T-helper 17 cell (primary cell): ENCODE results near the gene DPP10. TPM values are rescaled to one million over a fixed set of nuclear protein-coding genes. Genes with fewer than 3 reads are reported as not detected.

ENCODE experiments used
- ATAC-seq: fragments of 150-1000 bp; cut with Tn5 transposase; 2 replicates; pipeline ENCODE4 v1.10.0; 2021; ENCODE audit warnings: mild to moderate bottlenecking, moderate library complexity
- DNase-seq, 3 donors: peaks; one replicate each; pipeline versions ENCODE4 v3.0.0 to v3.0.0-alpha.2; 2020 to 2021
- H3K9me3 ChIP-seq: one replicate; pipeline ENCODE4 v1.7.0; 2013; ENCODE audit warnings: low read length, mild to moderate bottlenecking; ENCODE audit not compliant: control insufficient read depth, poor library complexity, severe bottlenecking
- H3K27ac Mint-ChIP-seq: one replicate; pipeline ENCODE4 v1.8.0; 2022; ENCODE audit warnings: mild to moderate bottlenecking, moderate library complexity, mixed read lengths
- H3K27me3 Mint-ChIP-seq: one replicate; pipeline ENCODE4 v1.8.0; 2022; ENCODE audit warnings: mixed read lengths
- H3K36me3 Mint-ChIP-seq: one replicate; pipeline ENCODE4 v1.8.0; 2022; ENCODE audit warnings: low read depth, mixed read lengths
- H3K4me1 Mint-ChIP-seq: one replicate; pipeline ENCODE4 v1.8.0; 2022; ENCODE audit warnings: mild to moderate bottlenecking, mixed read lengths
- H3K4me3 Mint-ChIP-seq: one replicate; pipeline ENCODE4 v1.8.0; 2022; ENCODE audit warnings: mild to moderate bottlenecking, moderate library complexity, mixed read lengths
- total RNA-seq, 4 donors: library from RNA in 2 of 4; stranded (reverse) in 2 of 4; gene quantifications; one replicate each; pipeline ENCODE4 v1.2.3 and lab custom pipeline; 2022 to 2026

The DPP10 gene
- total RNA-seq, 2 donors from 2014 or later: not detected

DNA sequence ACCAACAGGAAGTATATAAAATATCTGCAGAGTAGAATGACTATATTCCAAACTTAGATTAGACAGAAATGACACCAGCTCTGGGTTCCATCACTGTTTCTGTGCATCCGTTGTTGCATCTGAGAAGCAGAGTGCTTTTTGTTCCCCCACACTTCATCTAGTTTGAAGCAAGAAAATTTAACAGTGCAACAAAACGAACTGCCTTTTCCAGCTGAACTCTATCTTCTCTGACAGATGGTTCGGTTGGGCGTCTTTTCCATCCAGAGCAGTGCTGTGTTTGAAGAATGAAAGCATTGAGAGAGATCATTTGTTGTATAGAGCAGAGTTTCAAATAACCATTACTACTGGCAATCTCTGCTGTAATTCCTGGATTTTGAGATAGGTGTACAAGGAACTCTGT, 757.5 kb downstream of the DPP10 start:
- H3K9me3 ChIP-seq: no peaks in the 10 kb centered on the region
- Mint-ChIP-seq H3K27ac (no peak overlapping the region), H3K27me3 (no peaks in the 10 kb centered on the region), H3K36me3 (no peaks in the 10 kb centered on the region), H3K4me1 (no peaks in the 10 kb centered on the region), H3K4me3 (no peak overlapping the region)
- ATAC-seq: no peak
- no peak for DNase-seq

DNA sequence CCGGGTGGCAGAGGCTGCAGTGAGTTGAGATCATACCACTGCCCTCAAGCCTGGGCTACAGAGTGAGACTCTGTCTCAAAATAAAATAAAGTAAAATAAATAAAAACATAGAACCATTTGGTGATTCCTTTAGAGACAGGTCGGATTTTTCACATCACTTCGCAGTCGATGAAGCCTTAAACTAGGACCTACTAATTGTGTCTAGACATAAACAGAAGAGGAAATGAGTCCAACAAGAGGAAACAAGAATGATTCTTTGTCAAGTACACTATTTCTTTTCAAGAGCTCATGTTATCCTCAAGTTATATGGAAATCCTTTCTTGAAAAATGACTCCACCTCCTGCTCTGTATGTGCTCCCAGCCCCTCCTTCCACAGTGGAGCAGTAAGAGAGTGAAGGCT, 758.9 kb downstream of the DPP10 start:
- DNase-seq (no peak), ATAC-seq (no peak)
- no peaks in the 10 kb centered on the region for H3K36me3 Mint-ChIP-seq
- no peaks in the 10 kb centered on the region for H3K4me1 Mint-ChIP-seq
- H3K27me3 Mint-ChIP-seq: no peaks in the 10 kb centered on the region
- no peak overlapping the region for H3K4me3 Mint-ChIP-seq
- H3K27ac Mint-ChIP-seq: no peak overlapping the region
- no peaks in the 10 kb centered on the region for H3K9me3 ChIP-seq

DNA sequence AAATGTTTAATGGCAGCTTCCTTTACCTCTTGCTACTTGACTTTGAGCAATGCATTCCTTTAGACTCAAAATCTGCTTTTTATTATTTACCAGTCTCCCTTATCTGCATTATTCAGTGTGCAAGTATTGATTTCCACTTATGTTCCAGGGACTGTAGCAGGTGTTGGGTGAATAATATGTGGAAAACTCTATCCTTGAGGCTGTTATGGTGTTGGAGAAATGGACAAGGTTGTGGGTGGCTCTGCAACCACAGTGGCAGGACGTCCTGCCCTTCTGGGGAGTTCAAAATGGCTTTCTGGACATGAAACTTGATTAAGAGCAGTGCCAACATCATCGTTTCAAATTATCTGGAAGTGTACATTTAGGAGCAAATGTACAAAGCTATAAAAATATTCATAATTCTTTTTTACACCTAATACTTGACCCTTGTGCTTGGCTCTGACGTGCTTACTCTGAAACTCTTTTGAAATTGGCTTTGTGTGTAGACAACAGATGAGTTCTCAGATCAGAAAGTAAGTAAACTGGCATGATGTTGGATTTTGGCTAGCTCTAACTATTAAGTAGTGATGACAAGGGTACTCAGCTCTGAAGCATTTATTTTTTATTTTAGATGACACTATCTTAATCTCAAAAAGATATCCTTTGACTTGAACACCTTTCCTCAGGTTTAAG, 766.2 kb downstream of the DPP10 start:
- Mint-ChIP-seq H3K4me3 (no peak overlapping the region), H3K27ac (no peak overlapping the region), H3K27me3 (no peaks in the 10 kb centered on the region), H3K4me1 (no peaks in the 10 kb centered on the region), H3K36me3 (no peaks in the 10 kb centered on the region)
- no peaks in the 10 kb centered on the region for H3K9me3 ChIP-seq
- no peak for ATAC-seq
- DNase-seq: no peak

DNA sequence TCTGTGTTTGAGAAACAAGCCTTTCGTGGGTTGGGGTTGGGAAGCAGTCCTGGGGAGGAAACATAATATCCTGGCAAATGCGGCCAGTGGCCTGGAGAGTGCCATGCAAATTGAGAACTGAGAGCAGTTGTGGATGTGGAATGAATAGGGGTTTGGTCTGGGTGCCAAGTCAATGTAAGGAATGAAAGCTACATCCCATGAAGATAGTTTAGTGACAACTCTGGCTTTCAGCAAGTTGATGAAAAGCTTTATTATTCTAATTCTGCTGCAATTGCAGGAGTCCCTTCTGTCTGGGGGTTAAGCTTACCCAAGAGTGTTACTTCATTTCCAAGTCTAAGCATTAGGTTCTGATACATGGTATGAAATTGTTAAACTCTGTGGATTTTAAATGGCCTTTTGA, 771.6 kb downstream of the DPP10 start:
- Mint-ChIP-seq H3K36me3 (no peaks in the 10 kb centered on the region), H3K27ac (no peak overlapping the region), H3K4me1 (no peaks in the 10 kb centered on the region), H3K4me3 (no peak overlapping the region), H3K27me3 (no peaks in the 10 kb centered on the region)
- H3K9me3 ChIP-seq: no peaks in the 10 kb centered on the region
- DNase-seq: no peak
- no peak for ATAC-seq

DNA sequence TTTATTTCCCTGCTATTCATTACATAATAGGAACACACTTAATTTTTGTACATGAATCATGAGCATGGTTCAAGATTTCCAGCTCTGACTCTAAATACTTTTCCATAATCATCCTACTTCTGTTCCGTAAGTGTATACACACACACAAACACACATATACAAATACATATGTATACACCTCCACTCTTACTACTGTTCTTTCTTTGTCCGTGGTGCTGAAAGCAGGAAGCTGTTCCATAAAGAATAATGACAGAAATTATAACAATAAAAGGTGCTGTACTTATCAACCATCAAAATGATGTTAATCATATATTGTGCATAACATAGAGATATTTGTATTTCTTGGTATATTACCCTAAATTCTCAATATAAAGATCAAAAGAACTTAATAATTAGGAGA, 776.9 kb downstream of the DPP10 start:
- no peaks in the 10 kb centered on the region for H3K9me3 ChIP-seq
- H3K36me3 Mint-ChIP-seq: no peaks in the 10 kb centered on the region
- DNase-seq (no peak), ATAC-seq (no peak)
- H3K4me1 Mint-ChIP-seq: no peaks in the 10 kb centered on the region
- H3K4me3 Mint-ChIP-seq: no peak overlapping the region
- no peak overlapping the region for H3K27ac Mint-ChIP-seq
- no peaks in the 10 kb centered on the region for H3K27me3 Mint-ChIP-seq

DNA sequence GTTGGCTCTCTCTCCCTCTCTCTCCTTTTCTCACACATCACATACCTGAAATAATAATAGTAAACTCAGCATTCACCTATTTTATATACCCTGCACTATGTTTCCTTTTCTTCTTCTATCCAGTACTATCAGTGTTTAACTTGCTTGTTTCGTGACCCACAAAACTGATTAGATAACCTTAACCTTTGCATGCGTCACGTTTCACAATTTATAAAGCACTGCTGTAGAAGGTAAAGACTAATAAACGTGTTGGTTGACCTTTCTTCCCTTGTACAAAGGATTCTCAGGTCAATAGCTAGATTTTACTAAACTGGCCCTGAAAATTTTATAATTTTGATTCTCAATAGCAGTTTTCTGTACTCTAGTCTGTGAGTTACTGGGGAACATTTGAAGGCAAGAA, 791.7 kb downstream of the DPP10 start:
- no peaks in the 10 kb centered on the region for H3K4me1 Mint-ChIP-seq
- H3K4me3 Mint-ChIP-seq: no peak overlapping the region
- no peak for DNase-seq
- no peak for ATAC-seq
- H3K36me3 Mint-ChIP-seq: no peaks in the 10 kb centered on the region
- no peak overlapping the region for H3K27ac Mint-ChIP-seq
- H3K27me3 Mint-ChIP-seq: no peaks in the 10 kb centered on the region
- H3K9me3 ChIP-seq: no peaks in the 10 kb centered on the region

DNA sequence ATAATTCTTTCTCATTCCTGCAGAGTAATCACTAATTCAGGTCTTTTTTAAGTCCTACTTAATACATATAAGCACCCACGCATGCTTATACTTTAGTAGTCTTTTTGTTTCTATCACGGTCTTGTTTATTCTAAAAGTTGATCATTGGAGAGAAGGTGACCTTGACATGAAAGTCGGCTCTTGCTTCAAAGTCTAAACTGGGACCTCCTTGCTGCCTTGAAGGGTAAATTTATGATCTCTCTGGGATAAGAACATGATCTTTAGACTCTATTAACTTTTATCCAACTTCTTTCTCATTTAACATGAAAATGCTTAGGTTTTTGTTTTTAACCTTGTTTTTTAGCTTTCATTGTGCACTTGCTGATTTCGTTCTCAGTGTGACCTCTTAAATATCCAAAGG, 792.3 kb downstream of the DPP10 start:
- no peaks in the 10 kb centered on the region for H3K27me3 Mint-ChIP-seq
- ATAC-seq: no peak
- no peaks in the 10 kb centered on the region for H3K9me3 ChIP-seq
- H3K4me1 Mint-ChIP-seq: no peaks in the 10 kb centered on the region
- no peaks in the 10 kb centered on the region for H3K36me3 Mint-ChIP-seq
- no peak overlapping the region for H3K27ac Mint-ChIP-seq
- H3K4me3 Mint-ChIP-seq: no peak overlapping the region
- DNase-seq: no peak

DNA sequence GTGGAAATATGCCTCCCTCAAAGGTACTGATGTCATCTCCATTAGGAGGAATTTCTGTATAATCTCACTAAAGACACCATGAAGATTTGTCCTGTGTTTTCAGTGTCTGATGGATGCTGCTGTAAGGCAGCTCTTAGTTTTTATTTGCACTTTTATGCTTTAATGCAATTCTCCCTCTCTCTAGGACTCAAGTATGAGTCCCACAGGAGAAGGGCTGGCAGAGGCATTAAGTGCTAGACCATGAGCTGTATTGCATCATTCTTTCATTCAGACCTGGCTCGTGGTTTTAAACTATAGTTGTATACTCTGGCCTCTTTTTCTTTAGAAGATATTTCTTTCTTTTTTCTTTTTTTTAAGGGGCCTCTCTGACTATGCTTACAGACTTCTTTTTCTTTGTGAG, 805.6 kb downstream of the DPP10 start:
- DNase-seq (no peak), ATAC-seq (no peak)
- no peaks in the 10 kb centered on the region for H3K9me3 ChIP-seq
- H3K4me3 Mint-ChIP-seq: no peak overlapping the region
- H3K4me1 Mint-ChIP-seq: no peaks in the 10 kb centered on the region
- H3K27me3 Mint-ChIP-seq: no peaks in the 10 kb centered on the region
- H3K36me3 Mint-ChIP-seq: no peaks in the 10 kb centered on the region
- no peak overlapping the region for H3K27ac Mint-ChIP-seq

DNA sequence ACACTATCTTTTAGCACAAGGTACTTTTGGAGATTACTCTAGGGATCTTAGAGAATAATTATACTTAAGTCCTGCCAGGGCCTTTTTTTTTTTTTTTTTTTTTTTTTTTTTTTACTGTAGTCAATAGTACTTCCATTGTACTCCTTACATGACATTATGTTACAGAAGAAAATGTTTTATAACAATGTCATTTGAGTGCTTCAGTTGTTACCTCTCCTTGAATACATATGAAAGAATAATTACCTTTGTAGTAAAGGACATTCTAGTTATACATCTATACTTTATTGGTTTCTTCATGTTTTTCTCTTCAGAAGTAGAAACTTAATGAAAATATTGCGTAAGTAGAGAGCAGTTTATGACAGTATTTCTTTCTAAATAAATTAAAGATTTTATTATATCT, 834.9 kb downstream of the DPP10 start:
- H3K9me3 ChIP-seq: no peaks in the 10 kb centered on the region
- Mint-ChIP-seq H3K36me3 (no peaks in the 10 kb centered on the region), H3K4me3 (no peak overlapping the region), H3K27ac (no peak overlapping the region), H3K4me1 (no peaks in the 10 kb centered on the region), H3K27me3 (no peaks in the 10 kb centered on the region)
- no peak for DNase-seq
- ATAC-seq: no peak

DNA sequence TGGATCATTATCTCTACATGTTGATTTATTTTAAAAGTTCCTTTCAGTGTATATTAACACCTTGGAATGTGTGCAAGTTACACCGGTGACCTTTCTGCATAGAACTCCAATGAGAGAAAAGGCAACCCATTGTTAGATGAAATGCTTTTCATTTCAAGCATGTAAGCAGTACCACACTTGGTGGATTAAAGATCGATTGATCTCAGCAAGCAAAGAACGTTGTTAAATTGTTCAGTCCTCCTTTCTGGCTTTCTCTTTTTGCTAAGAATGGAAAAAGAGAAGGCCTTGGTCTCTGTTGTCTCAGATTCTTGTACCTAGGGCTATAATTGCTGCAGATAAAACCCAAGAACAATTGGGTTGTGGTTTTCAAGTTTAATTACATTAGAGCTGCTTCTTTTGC, 843.0 kb downstream of the DPP10 start:
- H3K36me3 Mint-ChIP-seq: no peaks in the 10 kb centered on the region
- DNase-seq (no peak), ATAC-seq (no peak)
- H3K4me1 Mint-ChIP-seq: no peaks in the 10 kb centered on the region
- no peaks in the 10 kb centered on the region for H3K27me3 Mint-ChIP-seq
- no peak overlapping the region for H3K4me3 Mint-ChIP-seq
- H3K27ac Mint-ChIP-seq: no peak overlapping the region
- no peaks in the 10 kb centered on the region for H3K9me3 ChIP-seq

DNA sequence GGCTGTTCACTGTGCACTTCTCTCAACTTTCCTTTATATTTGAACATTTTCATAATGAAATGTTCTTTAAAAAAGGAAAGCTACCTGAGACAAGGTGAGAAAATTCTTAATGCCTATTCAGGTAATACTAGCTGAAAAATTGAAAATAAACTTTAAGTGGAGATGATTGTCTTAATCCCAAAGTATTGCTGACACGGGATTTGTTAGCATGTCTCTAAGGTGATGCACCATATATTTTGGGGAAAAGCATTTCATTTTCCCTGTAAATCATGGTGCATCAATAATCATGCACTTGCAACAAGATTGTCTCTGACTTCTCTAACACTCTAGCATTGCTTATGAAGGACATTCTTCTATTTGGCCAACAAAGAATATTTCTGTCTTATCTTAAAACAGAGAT, 848.0 kb downstream of the DPP10 start:
- Mint-ChIP-seq H3K27ac (no peak overlapping the region), H3K27me3 (no peaks in the 10 kb centered on the region), H3K4me3 (no peak overlapping the region), H3K36me3 (no peaks in the 10 kb centered on the region), H3K4me1 (no peaks in the 10 kb centered on the region)
- DNase-seq (no peak), ATAC-seq (no peak)
- no peaks in the 10 kb centered on the region for H3K9me3 ChIP-seq

DNA sequence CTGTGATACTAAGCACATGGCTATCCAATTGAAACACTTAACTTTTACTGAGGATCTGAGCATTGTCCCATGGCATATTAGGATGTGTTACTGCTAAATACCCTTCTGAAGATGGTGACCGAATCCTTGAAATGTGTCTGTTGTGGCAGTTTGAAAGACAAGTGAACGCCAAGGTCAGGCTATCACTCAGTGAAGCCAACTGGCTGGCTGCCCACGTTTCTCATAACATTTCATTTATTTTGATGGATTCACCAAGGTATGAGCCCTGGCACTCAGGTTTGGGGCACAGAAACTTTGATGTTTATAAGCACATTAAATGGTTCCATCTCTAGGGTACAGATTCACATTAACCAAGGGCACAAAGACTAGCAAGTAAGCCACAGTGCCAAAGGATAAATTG, 850.3 kb downstream of the DPP10 start:
- Mint-ChIP-seq H3K27me3 (no peaks in the 10 kb centered on the region), H3K4me3 (no peak overlapping the region), H3K36me3 (no peaks in the 10 kb centered on the region), H3K27ac (no peak overlapping the region), H3K4me1 (no peaks in the 10 kb centered on the region)
- ATAC-seq (no peak), DNase-seq (no peak)
- H3K9me3 ChIP-seq: no peaks in the 10 kb centered on the region

DNA sequence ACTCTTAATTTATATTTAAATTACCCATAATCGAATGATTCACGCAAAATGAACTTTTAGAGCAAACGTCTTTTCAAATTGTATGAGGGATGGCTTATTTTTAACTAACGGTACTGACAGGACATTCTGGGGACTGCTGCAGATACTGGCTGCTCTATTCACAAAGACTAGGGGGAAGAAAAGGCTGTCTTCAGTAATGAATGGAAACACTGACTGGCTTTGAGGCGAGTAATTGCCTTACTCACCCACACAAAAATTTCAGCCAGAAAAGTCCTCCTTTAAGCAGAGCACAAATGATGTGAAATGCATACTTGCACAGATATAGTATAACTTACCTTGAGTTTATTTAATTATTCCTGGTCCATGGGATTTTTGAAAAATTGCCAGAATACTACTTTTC, 852.6 kb downstream of the DPP10 start:
- H3K27ac Mint-ChIP-seq: no peak overlapping the region
- ATAC-seq (no peak), DNase-seq (no peak)
- H3K4me1 Mint-ChIP-seq: no peaks in the 10 kb centered on the region
- no peaks in the 10 kb centered on the region for H3K27me3 Mint-ChIP-seq
- no peaks in the 10 kb centered on the region for H3K36me3 Mint-ChIP-seq
- no peak overlapping the region for H3K4me3 Mint-ChIP-seq
- no peaks in the 10 kb centered on the region for H3K9me3 ChIP-seq

DNA sequence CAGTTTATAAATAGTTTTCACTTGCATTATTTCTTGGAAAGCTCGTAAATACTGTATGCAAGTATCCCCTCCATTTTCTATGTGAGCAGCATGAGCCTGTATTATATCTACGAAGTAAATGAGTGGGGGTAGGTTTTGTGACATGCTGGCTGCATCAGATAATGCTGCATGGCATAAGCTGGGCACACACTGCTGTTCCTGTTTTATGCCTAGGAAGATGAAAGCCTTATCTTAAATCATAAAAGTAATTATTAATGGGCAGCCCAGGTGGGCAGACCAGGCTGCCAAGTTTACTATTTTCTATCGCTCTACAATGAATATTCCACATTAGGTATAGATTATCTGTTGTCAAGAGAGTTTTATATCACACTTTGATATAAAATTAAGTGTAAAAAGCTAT, 854.6 kb downstream of the DPP10 start:
- no peak overlapping the region for H3K4me3 Mint-ChIP-seq
- no peak for DNase-seq
- H3K9me3 ChIP-seq: no peaks in the 10 kb centered on the region
- H3K4me1 Mint-ChIP-seq: no peaks in the 10 kb centered on the region
- no peak overlapping the region for H3K27ac Mint-ChIP-seq
- no peaks in the 10 kb centered on the region for H3K27me3 Mint-ChIP-seq
- no peaks in the 10 kb centered on the region for H3K36me3 Mint-ChIP-seq
- ATAC-seq: no peak
